Endothelial cell of hepatic sinusoid (primary cell): ENCODE data around the gene NCAM2.

ENCODE experiments used
- in situ Hi-C: cut with HindIII; loops from 2 replicates; pipeline ENCODE4 v1.10.0; 2017; ENCODE audit warnings: low sequenced_read_pairs

NCAM2 gene

GRCh38 chr21:21204366-21204996 is 206.3 kb downstream of the NCAM2 start:
- in situ Hi-C loops, result no loop called here

GRCh38 chr21:21205604-21206003 is 207.4 kb downstream of the NCAM2 start:
- in situ Hi-C loops, result no loop called here

- in situ Hi-C loops, result no loop called here
Observed at GRCh38 chr21:21210552-21210951, 212.3 kb downstream of the NCAM2 start.

- in situ Hi-C loops, result no loop called here
Observed at GRCh38 chr21:21213297-21213696, 215.1 kb downstream of the NCAM2 start.

- in situ Hi-C loops, result no loop called here
Observed at GRCh38 chr21:21216047-21216446, 217.8 kb downstream of the NCAM2 start.

GRCh38 chr21:21226472-21226871 is 228.3 kb downstream of the NCAM2 start:
- in situ Hi-C loops, result no loop called here

- in situ Hi-C loops, result no loop called here
Observed at GRCh38 chr21:21230672-21231071, 232.5 kb downstream of the NCAM2 start.

GRCh38 chr21:21231913-21232312 is 233.7 kb downstream of the NCAM2 start:
- in situ Hi-C loops, result no loop called here

- in situ Hi-C loops, result no loop called here
Observed at GRCh38 chr21:21232320-21232719, 234.1 kb downstream of the NCAM2 start.

GRCh38 chr21:21233051-21233450 is 234.8 kb downstream of the NCAM2 start:
- in situ Hi-C loops, result no loop called here

GRCh38 chr21:21236996-21237395 is 238.8 kb downstream of the NCAM2 start:
- in situ Hi-C loops, result no loop called here

GRCh38 chr21:21238629-21239400 is 240.6 kb downstream of the NCAM2 start:
- in situ Hi-C loops, result no loop called here

GRCh38 chr21:21241391-21241790 is 243.2 kb downstream of the NCAM2 start:
- in situ Hi-C loops, result no loop called here

GRCh38 chr21:21246007-21246406 is 247.8 kb downstream of the NCAM2 start:
- in situ Hi-C loops, result no loop called here

- in situ Hi-C loops, result no loop called here
Observed at GRCh38 chr21:21247424-21247823, 249.2 kb downstream of the NCAM2 start.

GRCh38 chr21:21262048-21262447 is 263.8 kb downstream of the NCAM2 start:
- in situ Hi-C loops, result no loop called here

GRCh38 chr21:21268061-21268471 is 269.9 kb downstream of the NCAM2 start:
- in situ Hi-C loops, result no loop called here

- in situ Hi-C loops, result no loop called here
Observed at GRCh38 chr21:21268885-21269284, 270.7 kb downstream of the NCAM2 start.

GRCh38 chr21:21279193-21279901 is 281.1 kb downstream of the NCAM2 start:
- in situ Hi-C loops, result no loop called here

- in situ Hi-C loops, result no loop called here
Observed at GRCh38 chr21:21283810-21284209, 285.6 kb downstream of the NCAM2 start.

GRCh38 chr21:21286170-21286798 is 288.1 kb downstream of the NCAM2 start:
- in situ Hi-C loops, result no loop called here
